GM12878 (cell line): ENCODE results near the gene KRTAP4-16. TPM values are rescaled to one million over a fixed set of nuclear protein-coding genes. Genes with fewer than 3 reads are reported as not detected.
"Not testable (repeated sequence)": the region's sequence is repeated elsewhere in the genome, so short reads cannot be mapped to it uniquely, and the experiment has no call there.

Experiments
- ATAC-seq: fragments of 200-7000 bp; cut with Tn5 transposase; 3 replicates; pipeline ENCODE4 v1.9.1; 2020; ENCODE audit warnings: mild to moderate bottlenecking, moderate library complexity
- BruUV-seq: library from RNA; stranded (reverse); fragments of 400-500 nt; replicated peaks from 2 replicates; lab custom pipeline; 2021; lab: Mats Ljungman, UMichigan
- CTCF ChIA-PET: fragments of 300-600 bp; sonication (Branson Sonifier 250); formaldehyde crosslinking; extraction: SDS; loops from one replicate; lab custom pipeline; 2021; ENCODE audit warnings: inconsistent platforms; lab: Yijun Ruan, JAX
- POLR2A ChIA-PET: fragments of 350-600 bp; formaldehyde crosslinking; extraction: SDS; loops from one replicate; lab custom pipeline; 2021; ENCODE audit warnings: inconsistent platforms; lab: Charles Lee
- RAD21 ChIA-PET: fragments of 300-600 bp; sonication (Branson Sonifier 250); formaldehyde crosslinking; loops from one replicate; lab custom pipeline; 2023; ENCODE audit warnings: antibody characterized with exemption; ENCODE audit not compliant: unreplicated experiment; lab: Charles Lee
- SMC1A ChIA-PET: fragments of 300-600 bp; sonication (Branson Sonifier 250); formaldehyde crosslinking; loops from one replicate; lab custom pipeline; 2023; ENCODE audit not compliant: unreplicated experiment, uncharacterized antibody; lab: Charles Lee
- DNase-seq: peaks from one replicate; pipeline ENCODE4 v3.0.0-alpha.2; 2011; ENCODE audit warnings: low read depth, low spot score
- FAIRE-seq: peaks from 3 replicates; lab custom pipeline; 2011; peaks lifted over from hg19 to GRCh38; lab: Jason Lieb, UNC
- H2AFZ ChIP-seq: 2 replicates; pipeline ENCODE4 v1.6.0; 2011; ENCODE audit warnings: low read depth, low read length, control low read depth; ENCODE audit not compliant: control insufficient read depth
- H3K27ac ChIP-seq: 2 replicates; pipeline ENCODE4 v1.5.1; 2011; ENCODE audit warnings: control low read depth; ENCODE audit not compliant: control insufficient read depth, insufficient read depth
- H3K27me3 ChIP-seq, 2 experiments: replicated peaks in 1 of 2; 2 replicates each; pipeline versions ENCODE4 v1.6.0 to v1.6.1; 2011; ENCODE audit warnings: low read length in 1 of 2; ENCODE audit not compliant: control insufficient read depth in 2 of 2, insufficient read depth in 2 of 2
- H3K36me3 ChIP-seq, 2 experiments: 2 replicates each; pipeline ENCODE4 v1.5.1; 2011; ENCODE audit warnings: low read length in 1 of 2; ENCODE audit not compliant: control insufficient read depth in 2 of 2, insufficient read depth in 2 of 2
- H3K4me1 ChIP-seq: 2 replicates; pipeline ENCODE4 v1.6.1; 2011; ENCODE audit warnings: mild to moderate bottlenecking, low read length, moderate library complexity, mixed read lengths; ENCODE audit not compliant: control insufficient read depth, insufficient read depth
- H3K4me2 ChIP-seq: 2 replicates; pipeline ENCODE4 v1.6.0; 2011; ENCODE audit warnings: control low read depth; ENCODE audit not compliant: control insufficient read depth, insufficient read depth
- H3K4me3 ChIP-seq: fragments of 200-600 bp; sonication (generic); 2 replicates; pipeline ENCODE4 v1.5.1; 2016
- H3K79me2 ChIP-seq: 2 replicates; pipeline ENCODE4 v1.6.0; 2011; ENCODE audit warnings: low read length; ENCODE audit not compliant: control insufficient read depth, insufficient read depth
- H3K9ac ChIP-seq: 2 replicates; pipeline ENCODE4 v1.8.0; 2011; ENCODE audit warnings: low read length, control low read depth, mixed read lengths; ENCODE audit not compliant: control insufficient read depth, insufficient read depth
- H3K9me3 ChIP-seq: replicated peaks from 3 replicates; pipeline ENCODE4 v1.5.1; 2011; ENCODE audit warnings: mild to moderate bottlenecking, low read length; ENCODE audit not compliant: control insufficient read depth, insufficient read depth
- H4K20me1 ChIP-seq: 2 replicates; pipeline ENCODE4 v1.6.0; 2011; ENCODE audit not compliant: control insufficient read depth, insufficient read depth
- DPF2 ChIP-seq: fragments of 450-650 bp; IDR thresholded peaks from 2 replicates; pipeline ENCODE4 v1.6.1; 2017; ENCODE audit warnings: mild to moderate bottlenecking
- ZNF217 ChIP-seq: fragments of 450-650 bp; IDR thresholded peaks from 2 replicates; pipeline ENCODE4 v1.6.1; 2017; ENCODE audit warnings: antibody characterized with exemption, mild to moderate bottlenecking
- WGBS: methylation state at CpG from one replicate; pipeline ENCODE4 v1.1.6; 2016; ENCODE audit warnings: low lambda C conversion rate; ENCODE audit not compliant: insufficient replicate concordance, insufficient coverage; ENCODE audit errors: missing lambda C conversion rate; 5-methylcytosine and 5-hydroxymethylcytosine counted together
- in situ Hi-C: fragments of 300-500 bp; cut with MboI; formaldehyde crosslinking; loops from 9 replicates; pipeline ENCODE4 v1.14.3; 2018; ENCODE audit warnings: mixed read lengths
- intact Hi-C: fragments of 100-400 bp; cut with micrococcal nuclease; formaldehyde crosslinking; loops from one replicate; pipeline ENCODE4 v1.14.2; 2022; ENCODE audit not compliant: unreplicated experiment
- polyA plus RNA-seq, 11 experiments: library from polyadenylated mRNA; depleted of rRNA in 4 of 11; unstranded in 6 of 11; stranded (reverse) in 5 of 11; fragments of >200 nt; fragmentation: Nextera tagmentation in 4 of 11; fragmentation: Illumina TruSeq in 1 of 11; extraction: Ambion mirVana in 4 of 11; extraction: Trizol in 1 of 11; gene quantifications; 1 replicate in 1 of 11; 2 replicates in 10 of 11; pipeline versions ENCODE4 v1.2.1 to v1.2.3, GENCODE V29; 2011 to 2016; ENCODE audit warnings: inconsistent platforms in 2 of 11, missing spikeins in 2 of 11, low read depth in 1 of 11
- total RNA-seq, 4 experiments: library from RNA; depleted of rRNA in 3 of 4; stranded (reverse); fragments of >200 nt in 3 of 4; fragmentation: Illumina TruSeq in 1 of 4; extraction: Trizol in 1 of 4; gene quantifications; 2 replicates each; pipeline versions ENCODE4 v1.2.1 to v1.2.3, GENCODE V29; 2013 to 2021
- TF ChIP-seq, protein P1 (sequence below): fragments of 450-650 bp; IDR thresholded peaks from 2 replicates; pipeline ENCODE4 v1.6.1; 2016; ENCODE audit warnings: mild to moderate bottlenecking, moderate library complexity, borderline replicate concordance

The KRTAP4-16 gene
- total and polyA plus RNA-seq, 10 of the 15 experiments (the other 5 are each of a cell fraction or from before 2014, with no cell fraction given): not detected

DNA sequence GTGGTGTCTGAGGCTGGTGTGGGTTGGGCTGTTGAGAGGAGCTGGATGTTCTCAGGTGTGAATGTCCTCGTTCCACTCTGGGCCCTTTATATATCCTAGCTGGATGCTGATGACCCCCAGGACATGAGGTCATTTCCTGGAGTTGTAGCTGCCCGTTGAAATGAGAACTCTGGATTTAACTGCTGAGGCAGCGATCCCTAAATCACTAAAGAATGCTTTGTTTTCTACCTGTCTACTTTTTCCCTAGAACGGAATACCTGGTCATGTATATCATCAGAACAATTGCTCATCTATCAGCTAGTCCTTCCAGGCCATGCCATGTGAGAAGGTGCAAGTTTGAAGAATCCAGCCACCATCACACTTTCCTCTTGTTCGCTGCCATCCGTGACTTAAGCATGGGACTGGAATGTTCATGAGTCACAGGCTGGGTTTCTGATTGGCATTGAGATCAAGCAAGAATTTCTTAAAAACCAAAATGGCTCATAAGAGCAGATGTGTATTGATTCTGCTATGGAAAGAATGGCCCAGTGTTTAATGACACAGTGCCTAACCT lies 41.9 kb downstream of the KRTAP4-16 start, which contains the start of gene KRTAP2-3 (continued):
- TF ChIP-seq, protein P1, sequence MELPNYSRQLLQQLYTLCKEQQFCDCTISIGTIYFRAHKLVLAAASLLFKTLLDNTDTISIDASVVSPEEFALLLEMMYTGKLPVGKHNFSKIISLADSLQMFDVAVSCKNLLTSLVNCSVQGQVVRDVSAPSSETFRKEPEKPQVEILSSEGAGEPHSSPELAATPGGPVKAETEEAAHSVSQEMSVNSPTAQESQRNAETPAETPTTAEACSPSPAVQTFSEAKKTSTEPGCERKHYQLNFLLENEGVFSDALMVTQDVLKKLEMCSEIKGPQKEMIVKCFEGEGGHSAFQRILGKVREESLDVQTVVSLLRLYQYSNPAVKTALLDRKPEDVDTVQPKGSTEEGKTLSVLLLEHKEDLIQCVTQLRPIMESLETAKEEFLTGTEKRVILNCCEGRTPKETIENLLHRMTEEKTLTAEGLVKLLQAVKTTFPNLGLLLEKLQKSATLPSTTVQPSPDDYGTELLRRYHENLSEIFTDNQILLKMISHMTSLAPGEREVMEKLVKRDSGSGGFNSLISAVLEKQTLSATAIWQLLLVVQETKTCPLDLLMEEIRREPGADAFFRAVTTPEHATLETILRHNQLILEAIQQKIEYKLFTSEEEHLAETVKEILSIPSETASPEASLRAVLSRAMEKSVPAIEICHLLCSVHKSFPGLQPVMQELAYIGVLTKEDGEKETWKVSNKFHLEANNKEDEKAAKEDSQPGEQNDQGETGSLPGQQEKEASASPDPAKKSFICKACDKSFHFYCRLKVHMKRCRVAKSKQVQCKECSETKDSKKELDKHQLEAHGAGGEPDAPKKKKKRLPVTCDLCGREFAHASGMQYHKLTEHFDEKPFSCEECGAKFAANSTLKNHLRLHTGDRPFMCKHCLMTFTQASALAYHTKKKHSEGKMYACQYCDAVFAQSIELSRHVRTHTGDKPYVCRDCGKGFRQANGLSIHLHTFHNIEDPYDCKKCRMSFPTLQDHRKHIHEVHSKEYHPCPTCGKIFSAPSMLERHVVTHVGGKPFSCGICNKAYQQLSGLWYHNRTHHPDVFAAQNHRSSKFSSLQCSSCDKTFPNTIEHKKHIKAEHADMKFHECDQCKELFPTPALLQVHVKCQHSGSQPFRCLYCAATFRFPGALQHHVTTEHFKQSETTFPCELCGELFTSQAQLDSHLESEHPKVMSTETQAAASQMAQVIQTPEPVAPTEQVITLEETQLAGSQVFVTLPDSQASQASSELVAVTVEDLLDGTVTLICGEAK: no peak
- TF ChIP-seq DPF2 (no peak), ZNF217 (no peak)

DNA sequence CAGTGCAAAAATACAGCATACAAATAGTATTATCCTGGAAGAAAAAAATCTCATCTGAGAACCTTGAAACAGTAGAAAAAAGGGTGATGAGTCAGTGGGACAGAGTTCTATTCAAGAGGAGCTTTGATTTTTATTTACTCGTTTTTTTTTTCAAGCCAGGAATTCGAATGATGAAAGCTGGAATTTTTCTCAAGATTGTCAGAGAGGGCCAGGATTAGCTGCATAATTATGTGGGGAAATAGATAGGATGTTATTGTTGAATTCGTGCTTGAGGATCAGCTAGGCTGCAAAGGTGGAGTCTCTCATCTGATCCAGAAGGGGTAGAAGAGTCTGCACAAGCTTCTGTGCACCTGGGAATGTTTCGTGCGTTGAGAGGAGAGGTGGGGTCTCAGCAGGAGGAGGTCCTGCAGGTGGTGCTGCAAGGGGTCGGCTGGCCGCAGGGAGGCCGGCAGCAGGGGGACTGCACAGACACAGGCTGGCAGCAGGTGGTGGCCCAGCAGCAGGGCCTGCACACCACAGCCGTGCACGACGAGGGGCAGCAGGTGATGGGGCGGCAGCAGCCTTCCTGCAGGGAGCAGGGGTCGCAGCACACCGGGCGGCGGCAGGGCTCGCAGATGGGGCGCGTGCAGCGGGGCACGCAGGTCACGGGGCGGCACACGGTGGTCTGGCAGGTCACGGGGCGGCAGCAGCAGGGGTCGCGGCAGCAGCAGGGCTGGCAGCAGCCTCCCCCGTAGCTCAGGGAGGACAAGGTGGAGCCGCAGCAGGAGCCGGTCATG lies 42.5 kb downstream of the KRTAP4-16 start:
- SMC1A ChIA-PET: interaction anchor here (0.6 kb wide), 1 partner anchor 387 kb away, joined by 3 read pairs; no protein-coding TSS in a partner anchor

More for the DNA sequence above, 42.5 kb downstream of the KRTAP4-16 start:
- intact Hi-C loops, BruUV-seq, H3K9ac ChIP-seq, in situ Hi-C loops, H3K4me2 ChIP-seq, H3K27ac ChIP-seq, RAD21 ChIA-PET, H3K79me2 ChIP-seq, FAIRE-seq, POLR2A ChIA-PET, ATAC-seq, H2AFZ ChIP-seq, H3K4me1 ChIP-seq, H3K9me3 ChIP-seq, H3K4me3 ChIP-seq, H3K27me3 ChIP-seq, DNase-seq, H3K36me3 ChIP-seq, CTCF ChIA-PET, H4K20me1 ChIP-seq: not testable (repeated sequence)
- 47% methylated on average over 10 of the region's 31 CpGs for WGBS
